Head of caudate nucleus (tissue), 42 donors: ENCODE results near the gene SETD6.

Experiments used
- DNase-seq, 42 donors: peaks; one replicate each; pipeline versions ENCODE4 v3.0.0 to v3.0.0-alpha.2; 2020 to 2021; ENCODE audit warnings: mixed read lengths in 7 of 42
- intact Hi-C: fragments of 100-400 bp; cut with DNase I; formaldehyde crosslinking; loops from one replicate; pipeline ENCODE4 v1.15.0; 2022

SETD6 gene

DNA sequence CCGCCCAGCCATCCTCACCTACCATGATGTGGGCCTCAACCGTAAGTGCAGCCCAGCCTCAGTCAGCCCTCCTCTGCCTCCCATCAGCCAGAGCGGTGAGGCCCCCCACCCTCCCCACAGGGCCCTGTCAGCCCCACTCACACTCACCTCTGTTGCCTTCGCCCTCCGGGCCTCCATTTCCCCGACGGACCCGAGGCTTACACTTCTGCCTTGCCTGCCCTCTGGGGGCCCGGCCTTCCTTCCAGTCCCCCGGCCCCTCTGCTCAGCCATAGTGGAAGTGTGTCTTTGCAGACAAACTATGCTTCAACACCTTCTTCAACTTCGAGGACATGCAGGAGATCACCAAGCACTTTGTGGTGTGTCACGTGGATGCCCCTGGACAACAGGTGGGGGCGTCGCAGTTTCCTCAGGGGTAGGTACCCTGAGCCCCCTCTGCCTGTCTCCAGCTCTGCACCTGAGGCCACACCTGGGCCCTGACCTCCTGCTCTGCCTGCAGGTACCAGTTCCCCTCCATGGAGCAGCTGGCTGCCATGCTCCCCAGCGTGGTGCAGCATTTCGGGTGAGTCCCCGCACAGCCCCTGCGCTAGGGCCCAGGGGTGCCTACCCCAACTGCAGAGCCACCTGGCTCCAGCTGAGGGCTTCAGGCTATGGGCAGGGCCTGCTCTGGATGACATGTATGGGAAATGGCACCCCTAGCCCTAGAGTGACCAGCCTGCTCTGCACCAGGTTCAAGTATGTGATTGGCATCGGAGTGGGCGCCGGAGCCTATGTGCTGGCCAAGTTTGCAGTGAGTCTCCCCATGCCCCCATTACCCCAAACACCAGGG lies 11.2 kb upstream of the SETD6 start:
- intact Hi-C loops = no loop called here
- DNase-seq = peak in 8 of 42 donors; percentile 6 to 29 (median 22)

DNA sequence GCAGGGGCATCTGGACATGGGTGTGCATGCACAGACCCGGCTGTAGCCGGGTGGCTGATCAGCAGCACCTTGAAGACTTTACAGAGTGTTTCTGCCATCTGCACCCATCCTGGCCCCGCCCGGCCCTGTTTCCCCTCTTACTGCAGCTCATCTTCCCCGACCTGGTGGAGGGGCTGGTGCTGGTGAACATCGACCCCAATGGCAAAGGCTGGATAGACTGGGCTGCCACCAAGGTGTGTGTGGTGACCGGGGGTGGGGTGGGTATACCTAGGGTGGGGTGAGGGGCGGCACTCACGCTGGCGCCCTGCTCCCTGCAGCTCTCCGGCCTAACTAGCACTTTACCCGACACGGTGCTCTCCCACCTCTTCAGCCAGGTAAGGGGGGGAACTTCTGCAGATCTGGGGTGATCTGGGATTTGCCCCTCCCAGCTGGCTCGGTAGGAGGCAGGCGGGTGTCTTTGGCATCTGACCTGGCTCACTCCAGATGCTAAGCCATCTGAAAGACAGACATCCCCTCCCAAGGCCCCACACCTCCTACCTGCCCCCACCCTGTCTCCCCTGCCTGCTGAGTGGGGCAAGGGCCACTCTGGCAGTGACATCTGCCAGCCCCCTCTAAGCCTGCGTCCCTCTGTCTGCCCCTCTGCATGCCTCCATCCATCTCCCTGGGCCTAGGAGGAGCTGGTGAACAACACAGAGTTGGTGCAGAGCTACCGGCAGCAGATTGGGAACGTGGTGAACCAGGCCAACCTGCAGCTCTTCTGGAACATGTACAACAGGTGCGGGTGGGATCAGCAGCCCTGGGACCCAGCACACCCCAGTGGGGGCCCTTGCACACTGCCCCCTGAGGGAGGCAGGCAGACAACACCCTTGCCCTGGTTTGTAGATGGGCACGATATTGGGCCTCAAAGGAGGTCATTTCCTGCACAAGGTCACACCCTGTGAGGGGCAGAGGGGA lies 8.8 kb upstream of the SETD6 start:
- intact Hi-C loops = no loop called here
- DNase-seq = peak in 10 of 42 donors; percentile 3 to 38 (median 18)

GRCh38 chr16:58507195-58507962 lies 7.9 kb upstream of the SETD6 start:
- intact Hi-C loops = no loop called here

DNA sequence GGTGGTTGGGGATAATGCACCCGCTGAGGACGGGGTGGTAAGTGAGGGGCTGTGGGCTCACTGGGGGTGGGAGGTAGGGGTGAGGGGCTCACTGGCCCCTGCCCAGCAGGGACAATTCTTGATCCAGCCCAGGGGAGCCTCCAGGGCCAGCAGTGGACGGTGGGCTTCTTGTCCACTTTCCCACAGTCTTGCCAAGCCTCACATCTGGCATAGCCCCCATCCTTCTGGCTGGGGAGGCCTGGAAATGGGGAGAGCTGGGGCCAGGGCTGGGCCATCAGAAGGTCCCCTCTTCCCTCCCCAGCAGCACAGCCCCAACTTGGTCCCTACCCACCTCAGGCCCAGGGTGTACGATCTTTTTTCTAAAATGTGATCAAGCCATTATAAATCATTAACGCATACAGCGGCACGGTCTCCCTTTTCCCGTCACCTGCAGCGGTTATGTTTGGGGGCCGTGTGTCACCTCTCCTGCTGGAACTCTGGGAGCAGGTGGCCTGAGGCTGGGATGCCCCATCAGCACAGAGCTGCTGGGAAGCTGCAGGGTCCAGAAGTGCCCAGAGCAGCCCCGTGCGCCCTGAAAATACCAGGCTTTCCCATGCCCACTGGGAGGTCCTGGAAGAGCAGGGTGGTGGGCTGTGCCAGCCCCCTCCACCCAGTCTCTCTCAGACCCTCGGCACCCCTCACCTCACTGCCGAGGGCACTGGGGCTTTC lies 7.2 kb upstream of the SETD6 start:
- peak in 2 of 42 donors; percentile 23 to 27 for DNase-seq
- intact Hi-C loops = no loop called here

More at GRCh38 chr16:58507195-58507962, 7.9 kb upstream of the SETD6 start:
- DNase-seq = peak in 5 of 42 donors; percentile 5 to 40 (median 24)

- intact Hi-C loops = no loop called here
- peak in 3 of 42 donors; percentile 22 to 29 (median 28) for DNase-seq
Measured at GRCh38 chr16:58508671-58509251, 6.6 kb upstream of the SETD6 start.

GRCh38 chr16:58509256-58510096 lies 5.8 kb upstream of the SETD6 start:
- intact Hi-C loops = loop anchor here (10.0 kb wide), 1 partner anchor 155 kb away; no protein-coding TSS in a partner anchor

DNA sequence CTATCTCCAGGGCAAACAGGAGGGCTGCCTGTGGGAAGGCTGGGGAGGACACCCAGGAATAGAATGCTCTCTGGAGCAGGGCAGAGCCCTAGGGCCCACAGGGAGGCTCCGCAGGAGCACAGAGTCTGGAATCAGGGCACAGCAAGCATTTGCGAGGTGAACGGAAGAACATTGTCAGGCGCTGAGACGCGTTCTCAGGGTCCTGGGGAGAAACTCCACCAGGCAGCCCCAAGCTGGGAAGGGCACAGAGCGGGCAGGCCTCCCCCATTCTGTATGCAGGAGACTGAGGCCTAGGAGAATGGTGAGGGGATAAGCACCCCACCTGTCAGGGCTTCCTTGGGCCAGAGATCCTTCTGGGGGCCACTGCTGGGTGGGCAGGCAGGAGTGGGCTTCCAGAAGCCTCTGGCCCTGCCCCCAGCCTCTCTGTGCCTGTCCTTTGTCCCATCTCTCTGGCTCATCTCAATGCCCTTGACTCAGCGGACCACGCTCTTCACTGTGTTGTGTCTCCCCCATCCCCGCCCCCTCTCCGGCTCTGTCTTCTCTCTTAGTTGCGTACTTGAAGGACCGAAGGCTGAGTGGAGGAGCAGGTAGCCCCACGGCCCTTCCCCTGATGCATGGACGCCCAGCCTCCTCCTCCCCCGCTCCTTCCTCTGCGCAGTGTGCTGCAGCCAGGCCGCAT lies 5.1 kb upstream of the SETD6 start:
- DNase-seq = peak in 9 of 42 donors; percentile 7 to 40 (median 24)
- intact Hi-C loops = loop anchor here (10.0 kb wide), 1 partner anchor 155 kb away; no protein-coding TSS in a partner anchor

More at GRCh38 chr16:58509256-58510096, 5.8 kb upstream of the SETD6 start:
- DNase-seq = peak in 6 of 42 donors; percentile 5 to 38 (median 19)

DNA sequence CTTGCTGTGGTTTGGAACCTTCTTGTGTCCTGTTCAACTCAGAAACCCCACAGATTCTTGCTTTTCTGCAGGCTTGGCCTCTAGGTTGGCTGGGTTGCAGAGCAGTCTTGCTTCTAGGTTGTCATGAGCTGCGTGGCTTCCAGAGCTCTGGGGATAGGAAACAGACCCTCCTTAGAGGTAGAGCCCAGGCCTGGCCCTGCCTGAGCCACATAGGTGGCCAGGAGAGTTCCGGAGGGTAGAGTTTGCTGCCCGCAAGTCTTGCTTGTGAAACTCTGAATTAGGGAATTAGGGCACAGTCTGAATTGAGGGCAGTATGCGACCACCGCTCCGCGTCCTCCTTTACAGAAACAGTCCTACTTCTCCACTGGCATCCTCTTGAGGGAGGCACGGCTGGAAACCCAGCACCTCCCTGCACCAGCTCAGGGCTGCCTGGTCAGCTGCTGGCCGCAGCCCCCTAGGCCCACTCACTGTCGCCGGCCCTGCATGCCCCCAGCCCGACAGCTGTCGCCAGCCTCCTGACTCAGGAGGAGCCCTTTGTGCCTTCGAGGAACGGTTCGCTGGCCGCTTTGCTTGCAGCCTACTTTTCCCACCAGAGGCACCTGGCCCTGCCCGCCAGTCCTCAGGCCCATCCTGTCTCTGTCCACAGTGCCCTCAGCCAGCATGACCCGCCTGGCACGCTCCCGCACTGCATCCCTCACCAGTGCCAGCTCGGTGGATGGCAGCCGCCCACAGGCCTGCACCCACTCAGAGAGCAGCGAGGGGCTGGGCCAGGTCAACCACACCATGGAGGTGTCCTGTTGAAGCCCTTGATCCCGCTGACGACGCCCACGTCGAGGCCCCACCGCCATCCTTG lies 4.3 kb upstream of the SETD6 start:
- peak in 9 of 42 donors; percentile 2 to 43 (median 17) for DNase-seq
- intact Hi-C loops = loop anchor here (10.0 kb wide), 1 partner anchor 154 kb away; no protein-coding TSS in a partner anchor

- intact Hi-C loops = loop anchor here (10.0 kb wide), 1 partner anchor 153 kb away; no protein-coding TSS in a partner anchor
- peak; percentile 65 to 91 (median 80) for DNase-seq
Measured at GRCh38 chr16:58511933-58512815, 3.1 kb upstream of the SETD6 start.

- intact Hi-C loops = loop anchor here (10.0 kb wide), 1 partner anchor 151 kb away; no protein-coding TSS in a partner anchor
- no peak for DNase-seq
Measured at GRCh38 chr16:58513874-58514273, 1.4 kb upstream of the SETD6 start.

DNA sequence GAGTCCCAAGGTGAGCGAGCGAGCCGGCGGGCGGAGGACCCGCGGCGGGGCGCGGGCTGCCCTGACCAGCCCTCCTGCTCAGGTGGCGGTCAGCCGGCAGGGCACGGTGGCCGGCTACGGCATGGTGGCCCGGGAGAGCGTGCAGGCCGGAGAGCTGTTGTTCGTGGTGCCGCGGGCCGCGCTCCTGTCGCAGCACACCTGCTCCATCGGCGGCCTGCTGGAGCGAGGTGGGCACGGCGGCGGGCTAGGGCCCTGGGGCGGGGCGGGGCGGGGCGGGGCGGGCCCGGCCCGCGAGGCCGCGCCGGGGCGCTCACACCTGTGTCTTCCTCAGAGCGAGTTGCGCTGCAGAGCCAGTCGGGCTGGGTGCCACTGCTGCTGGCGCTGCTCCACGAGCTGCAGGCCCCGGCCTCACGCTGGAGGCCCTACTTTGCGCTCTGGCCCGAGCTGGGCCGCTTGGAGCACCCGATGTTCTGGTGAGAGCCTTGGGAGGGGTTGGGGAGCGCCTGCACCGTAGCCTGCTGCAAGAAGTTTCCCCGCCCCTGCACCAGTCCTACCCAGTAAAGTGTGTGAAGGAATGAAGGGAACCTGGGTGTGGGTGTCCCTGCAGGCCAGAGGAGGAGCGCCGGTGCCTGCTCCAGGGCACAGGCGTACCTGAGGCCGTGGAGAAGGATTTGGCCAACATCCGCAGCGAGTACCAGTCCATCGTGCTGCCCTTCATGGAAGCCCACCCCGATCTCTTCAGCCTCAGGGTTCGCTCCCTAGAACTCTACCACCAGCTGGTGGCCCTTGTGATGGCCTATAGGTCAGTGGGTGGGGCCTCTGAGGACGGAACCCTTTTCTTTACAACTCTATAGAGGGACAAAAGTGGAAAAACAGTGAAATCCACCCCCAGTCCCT lies 802 bp downstream of the SETD6 start:
- intact Hi-C loops = loop anchor here (10.0 kb wide), 1 partner anchor 149 kb away; no protein-coding TSS in a partner anchor
- peak in 12 of 42 donors; percentile 25 to 62 (median 54) for DNase-seq

DNA sequence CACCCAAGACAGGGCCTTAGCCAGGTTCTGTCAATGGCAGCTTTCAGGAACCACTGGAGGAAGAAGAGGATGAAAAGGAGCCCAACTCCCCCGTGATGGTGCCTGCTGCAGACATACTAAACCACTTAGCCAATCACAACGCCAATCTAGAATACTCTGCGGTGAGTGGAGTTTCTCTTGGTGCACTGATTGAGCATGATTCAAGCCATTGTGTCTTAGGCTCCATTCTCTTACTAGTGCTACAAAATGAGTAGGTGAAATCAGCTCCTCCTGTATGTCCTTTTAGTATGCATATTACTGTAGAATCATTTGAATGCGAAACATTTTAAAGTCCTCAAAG lies 1.4 kb downstream of the SETD6 start:
- DNase-seq = no peak
- intact Hi-C loops = loop anchor here (10.0 kb wide), 1 partner anchor 148 kb away; no protein-coding TSS in a partner anchor
